ENCODE data around the gene PHF10.

DNA sequence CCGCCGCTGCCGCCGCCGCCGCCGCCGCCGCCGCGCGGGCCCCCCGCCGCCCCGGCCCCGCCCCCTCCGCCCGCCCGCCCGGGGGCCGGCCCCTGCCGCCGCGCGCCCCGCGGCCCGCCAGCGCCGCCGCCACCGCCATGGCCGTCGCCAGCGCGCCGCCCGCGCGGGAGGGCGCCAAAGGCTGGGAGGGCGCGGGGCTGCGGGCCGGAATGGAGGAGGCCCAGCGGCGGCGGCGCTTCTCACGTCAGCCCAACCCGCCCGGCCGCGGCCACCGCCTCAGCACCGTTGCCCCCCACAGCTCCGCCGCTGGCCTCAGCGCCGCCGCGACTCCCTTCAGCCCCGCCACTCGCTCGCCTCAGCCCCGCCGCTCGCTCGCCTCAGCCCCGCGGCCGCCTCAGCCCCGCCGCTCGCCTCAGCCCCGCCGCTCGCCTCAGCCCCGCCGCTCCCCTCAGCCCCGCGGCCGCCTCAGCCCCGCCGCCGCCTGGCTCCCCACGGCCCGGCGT is 258 bp downstream of the PHF10 start:
- TF ChIP-seq, protein P1, sequence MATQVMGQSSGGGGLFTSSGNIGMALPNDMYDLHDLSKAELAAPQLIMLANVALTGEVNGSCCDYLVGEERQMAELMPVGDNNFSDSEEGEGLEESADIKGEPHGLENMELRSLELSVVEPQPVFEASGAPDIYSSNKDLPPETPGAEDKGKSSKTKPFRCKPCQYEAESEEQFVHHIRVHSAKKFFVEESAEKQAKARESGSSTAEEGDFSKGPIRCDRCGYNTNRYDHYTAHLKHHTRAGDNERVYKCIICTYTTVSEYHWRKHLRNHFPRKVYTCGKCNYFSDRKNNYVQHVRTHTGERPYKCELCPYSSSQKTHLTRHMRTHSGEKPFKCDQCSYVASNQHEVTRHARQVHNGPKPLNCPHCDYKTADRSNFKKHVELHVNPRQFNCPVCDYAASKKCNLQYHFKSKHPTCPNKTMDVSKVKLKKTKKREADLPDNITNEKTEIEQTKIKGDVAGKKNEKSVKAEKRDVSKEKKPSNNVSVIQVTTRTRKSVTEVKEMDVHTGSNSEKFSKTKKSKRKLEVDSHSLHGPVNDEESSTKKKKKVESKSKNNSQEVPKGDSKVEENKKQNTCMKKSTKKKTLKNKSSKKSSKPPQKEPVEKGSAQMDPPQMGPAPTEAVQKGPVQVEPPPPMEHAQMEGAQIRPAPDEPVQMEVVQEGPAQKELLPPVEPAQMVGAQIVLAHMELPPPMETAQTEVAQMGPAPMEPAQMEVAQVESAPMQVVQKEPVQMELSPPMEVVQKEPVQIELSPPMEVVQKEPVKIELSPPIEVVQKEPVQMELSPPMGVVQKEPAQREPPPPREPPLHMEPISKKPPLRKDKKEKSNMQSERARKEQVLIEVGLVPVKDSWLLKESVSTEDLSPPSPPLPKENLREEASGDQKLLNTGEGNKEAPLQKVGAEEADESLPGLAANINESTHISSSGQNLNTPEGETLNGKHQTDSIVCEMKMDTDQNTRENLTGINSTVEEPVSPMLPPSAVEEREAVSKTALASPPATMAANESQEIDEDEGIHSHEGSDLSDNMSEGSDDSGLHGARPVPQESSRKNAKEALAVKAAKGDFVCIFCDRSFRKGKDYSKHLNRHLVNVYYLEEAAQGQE (IDR thresholded peaks at IDR 0.05; ENCODE audit: insufficient read depth in 1 of 2, low read depth in 2 of 2, low read length in 2 of 2), result no peak
- TF ChIP-seq SIN3A (IDR thresholded peaks at IDR 0.05; ENCODE audit: borderline replicate concordance, insufficient read depth, low read length), result no peak
- TF ChIP-seq TAF1 (IDR thresholded peaks at IDR 0.05; ENCODE audit: borderline replicate concordance, insufficient read depth, low read length), result no peak
- no peak for TF ChIP-seq POLR2AphosphoS5 (IDR thresholded peaks at IDR 0.05; ENCODE audit: low read depth, low read length)
